ENCODE results near the gene MEIS1. TPM values are rescaled to one million over a fixed set of nuclear protein-coding genes. Genes with fewer than 3 reads are reported as not detected.

MEIS1 gene
- total RNA-seq, 2 experiments from 2014 or later = not detected

GRCh38 chr2:66437691-66438497 is 3.0 kb downstream of the MEIS1 start:
- H3K27ac Mint-ChIP-seq = no peak overlapping the region
- DNase-seq = no peak
- H3K9me3 Mint-ChIP-seq = no peaks in the 10 kb centered on the region
- peaks cover 95% of the 10 kb centered on the region for H3K27me3 Mint-ChIP-seq
- H3K4me3 Mint-ChIP-seq = no peak overlapping the region
- H3K36me3 Mint-ChIP-seq = peaks cover 4% of the 10 kb centered on the region
- peaks cover 31% of the 10 kb centered on the region for H3K4me1 Mint-ChIP-seq

GRCh38 chr2:66438498-66438833 is 3.5 kb downstream of the MEIS1 start:
- DNase-seq = no peak
- Mint-ChIP-seq H3K36me3 (peaks cover 4% of the 10 kb centered on the region), H3K27me3 (peaks cover 94% of the 10 kb centered on the region), H3K9me3 (no peaks in the 10 kb centered on the region), H3K4me3 (no peak overlapping the region), H3K4me1 (peaks cover 30% of the 10 kb centered on the region), H3K27ac (no peak overlapping the region)

GRCh38 chr2:66438891-66439811 is 4.2 kb downstream of the MEIS1 start:
- peaks cover 94% of the 10 kb centered on the region for H3K27me3 Mint-ChIP-seq

GRCh38 chr2:66439812-66440542 is 5.1 kb downstream of the MEIS1 start:
- Mint-ChIP-seq H3K36me3 (no peaks in the 10 kb centered on the region), H3K9me3 (no peaks in the 10 kb centered on the region), H3K27me3 (peaks cover 92% of the 10 kb centered on the region), H3K4me1 (peaks cover 21% of the 10 kb centered on the region), H3K27ac (no peak overlapping the region), H3K4me3 (peak overlapping the region; percentile 37)
- no peak for DNase-seq

More at GRCh38 chr2:66438891-66439811, 4.2 kb downstream of the MEIS1 start:
- H3K4me1 Mint-ChIP-seq = peaks cover 26% of the 10 kb centered on the region
- DNase-seq = no peak
- H3K9me3 Mint-ChIP-seq = no peaks in the 10 kb centered on the region
- no peak overlapping the region for H3K27ac Mint-ChIP-seq
- peaks cover 4% of the 10 kb centered on the region for H3K36me3 Mint-ChIP-seq
- no peak overlapping the region for H3K4me3 Mint-ChIP-seq

GRCh38 chr2:66440708-66441497 is 6.0 kb downstream of the MEIS1 start:
- no peak overlapping the region for H3K4me3 Mint-ChIP-seq
- H3K27me3 Mint-ChIP-seq = peaks cover 91% of the 10 kb centered on the region
- H3K36me3 Mint-ChIP-seq = no peaks in the 10 kb centered on the region
- H3K27ac Mint-ChIP-seq = no peak overlapping the region
- peaks cover 13% of the 10 kb centered on the region for H3K4me1 Mint-ChIP-seq
- no peak for DNase-seq
- H3K9me3 Mint-ChIP-seq = no peaks in the 10 kb centered on the region

GRCh38 chr2:66441581-66442320 is 6.8 kb downstream of the MEIS1 start:
- Mint-ChIP-seq H3K9me3 (no peaks in the 10 kb centered on the region), H3K36me3 (no peaks in the 10 kb centered on the region), H3K27ac (no peak overlapping the region), H3K4me3 (no peak overlapping the region), H3K27me3 (peaks cover 90% of the 10 kb centered on the region), H3K4me1 (peaks cover 10% of the 10 kb centered on the region)
- DNase-seq = no peak

- Mint-ChIP-seq H3K4me1 (peaks cover 9% of the 10 kb centered on the region), H3K36me3 (no peaks in the 10 kb centered on the region)
These were observed 7.7 kb downstream of the MEIS1 start for GRCh38 chr2:66442516-66443185.

GRCh38 chr2:66443186-66443978 is 8.5 kb downstream of the MEIS1 start:
- Mint-ChIP-seq H3K27ac (no peak overlapping the region), H3K4me3 (no peak overlapping the region), H3K4me1 (peaks cover 9% of the 10 kb centered on the region), H3K27me3 (peaks cover 79% of the 10 kb centered on the region), H3K36me3 (no peaks in the 10 kb centered on the region), H3K9me3 (no peaks in the 10 kb centered on the region)
- no peak for DNase-seq

More at GRCh38 chr2:66442516-66443185, 7.7 kb downstream of the MEIS1 start:
- Mint-ChIP-seq H3K27ac (no peak overlapping the region), H3K4me3 (no peak overlapping the region), H3K9me3 (no peaks in the 10 kb centered on the region), H3K27me3 (peaks cover 85% of the 10 kb centered on the region)
- no peak for DNase-seq

- DNase-seq = no peak
- no peak overlapping the region for H3K4me3 Mint-ChIP-seq
- peaks cover 9% of the 10 kb centered on the region for H3K4me1 Mint-ChIP-seq
- peaks cover 73% of the 10 kb centered on the region for H3K27me3 Mint-ChIP-seq
- H3K9me3 Mint-ChIP-seq = no peaks in the 10 kb centered on the region
- no peaks in the 10 kb centered on the region for H3K36me3 Mint-ChIP-seq
- H3K27ac Mint-ChIP-seq = no peak overlapping the region
These were observed 9.3 kb downstream of the MEIS1 start for GRCh38 chr2:66443979-66444861.

- Mint-ChIP-seq H3K36me3 (no peaks in the 10 kb centered on the region), H3K27me3 (peaks cover 62% of the 10 kb centered on the region), H3K4me1 (peaks cover 1% of the 10 kb centered on the region), H3K27ac (no peak overlapping the region), H3K4me3 (no peak overlapping the region), H3K9me3 (no peaks in the 10 kb centered on the region)
- no peak for DNase-seq
These were observed 10.4 kb downstream of the MEIS1 start for GRCh38 chr2:66445076-66445924.
